Activated CD8-positive, alpha-beta memory T cell treated with anti-CD3 and anti-CD28 coated beads, Interleukin-2, amount 50 U/mL, for 24 hours (primary cell): ENCODE measurements around the gene DUSP5.
A peak's percentile ranks its signal among the peaks of the same experiment; 100 is the strongest.
"Not testable (repeated sequence)": the region's sequence is repeated elsewhere in the genome, so short reads cannot be mapped to it uniquely, and the experiment has no call there.

Experiments
- DNase-seq: peaks from one replicate; pipeline ENCODE4 v3.0.0-alpha.2; 2020; ENCODE audit errors: extremely low read depth

DUSP5 gene

DNA sequence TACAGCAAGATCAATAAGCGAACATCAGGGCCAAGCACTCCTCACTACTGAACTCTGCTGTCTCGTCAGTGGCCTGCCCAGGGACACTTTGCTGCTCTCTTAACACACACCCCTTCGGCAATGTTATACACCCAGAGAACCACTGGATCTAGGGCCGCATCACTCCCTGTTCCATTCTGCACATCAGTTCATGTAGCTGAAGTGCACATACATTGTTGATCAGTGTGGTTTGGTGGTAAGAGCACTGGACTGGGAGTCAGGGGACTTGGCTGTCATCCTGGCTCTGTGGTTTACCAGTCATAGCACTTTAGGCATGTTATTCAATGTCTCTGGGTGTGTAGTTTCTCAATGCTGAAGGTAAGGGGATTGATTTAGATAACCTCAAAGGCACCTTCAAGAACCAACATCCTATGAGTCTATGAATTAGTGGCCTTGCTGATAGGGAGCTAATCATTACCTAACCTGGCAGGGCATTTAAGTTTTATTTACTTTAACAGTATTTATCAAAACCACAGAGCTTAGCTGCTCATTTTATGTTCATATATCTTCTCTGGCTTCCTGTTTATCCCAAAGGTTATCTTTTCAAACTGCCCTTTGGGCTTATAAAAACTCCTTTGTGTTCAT, 24.8 kb downstream of the DUSP5 start:
- no peak for DNase-seq

DNA sequence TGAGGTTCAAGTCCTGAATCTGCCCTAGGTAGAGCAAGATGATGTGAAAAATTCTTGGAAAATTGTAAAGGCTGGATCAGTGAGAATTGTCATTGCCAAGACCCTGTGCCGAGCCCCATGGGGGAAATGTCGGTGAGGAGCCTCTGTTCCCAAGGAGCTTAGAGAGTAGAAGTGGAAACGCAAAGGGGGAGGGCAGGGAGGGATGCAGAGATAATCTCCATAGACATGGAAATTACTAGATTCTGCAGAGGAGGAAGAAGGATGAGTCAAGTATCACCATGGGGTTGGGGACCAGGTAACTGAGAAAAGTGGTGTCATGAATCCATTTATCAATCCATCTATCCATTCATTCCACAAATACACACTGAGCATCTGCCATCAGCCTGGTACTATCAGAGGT, 26.0 kb downstream of the DUSP5 start:
- DNase-seq = no peak

GRCh38 chr10:110524179-110524858, 26.6 kb downstream of the DUSP5 start:
- DNase-seq = no peak

- DNase-seq = no peak
These were observed 27.1 kb downstream of the DUSP5 start for GRCh38 chr10:110524859-110525232.

DNA sequence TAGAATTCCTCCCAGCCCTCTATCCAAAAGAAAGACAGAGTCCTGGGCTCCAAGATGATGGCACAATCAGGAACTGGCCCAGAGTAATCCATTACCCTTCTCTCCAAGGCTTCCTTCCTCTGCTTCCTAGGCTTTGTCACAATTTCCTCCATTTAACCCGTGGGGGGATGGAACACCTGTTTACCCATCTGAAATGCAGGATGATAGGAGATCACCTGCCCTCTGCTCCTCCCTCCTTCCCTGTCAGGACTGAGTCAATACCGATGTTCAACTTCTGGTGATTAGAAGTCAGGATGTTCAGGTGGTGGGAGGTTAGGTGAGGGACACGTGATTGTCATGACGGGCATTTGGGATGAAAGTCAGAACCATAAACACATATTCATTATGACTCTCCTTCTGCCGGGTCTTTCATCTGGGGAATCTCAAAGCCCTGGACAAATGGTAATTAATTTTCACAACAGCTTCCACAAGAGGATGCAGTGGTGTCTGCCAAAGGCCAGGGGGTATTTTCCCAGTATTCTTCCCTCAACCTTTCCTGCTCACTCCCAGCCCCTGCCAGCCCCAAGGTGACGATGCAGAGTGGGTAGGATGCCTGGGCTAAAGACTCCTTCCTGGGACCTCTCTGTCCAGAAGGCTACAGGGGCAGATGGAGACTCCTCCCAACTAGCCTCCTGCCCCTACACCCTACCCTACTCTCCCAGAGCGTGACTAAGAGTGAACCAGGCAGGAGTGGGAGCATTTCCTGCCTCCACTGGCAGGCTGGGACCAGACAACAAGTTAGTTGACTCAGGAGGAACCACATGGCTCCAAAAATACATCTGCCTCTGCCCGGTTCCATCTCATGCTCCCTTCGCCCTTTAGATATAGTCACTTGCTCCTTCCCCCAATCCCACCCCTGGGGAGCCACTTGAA, 27.9 kb downstream of the DUSP5 start:
- no peak for DNase-seq

DNA sequence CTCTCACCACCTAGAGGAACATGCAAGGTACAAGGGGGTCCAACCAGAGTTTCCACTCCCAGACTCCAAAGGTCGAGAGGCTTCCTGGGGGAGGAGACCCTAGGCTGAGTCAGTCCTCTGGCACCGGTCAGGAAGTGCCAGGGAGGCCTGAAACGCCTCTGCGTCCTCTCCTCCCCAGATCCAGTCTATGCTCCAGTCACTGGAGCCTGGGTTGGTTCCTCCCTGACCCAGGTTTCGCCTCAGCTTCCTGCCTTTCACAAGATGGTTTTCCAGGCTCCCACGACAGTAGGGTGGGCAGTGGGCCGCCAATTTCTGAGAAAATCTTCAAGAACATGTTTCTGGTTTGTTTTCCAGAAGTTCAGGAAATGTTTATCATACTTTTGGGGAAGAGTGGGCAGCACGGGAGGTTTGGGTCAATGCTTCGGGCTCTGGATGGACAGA, 30.0 kb downstream of the DUSP5 start:
- no peak for DNase-seq

DNA sequence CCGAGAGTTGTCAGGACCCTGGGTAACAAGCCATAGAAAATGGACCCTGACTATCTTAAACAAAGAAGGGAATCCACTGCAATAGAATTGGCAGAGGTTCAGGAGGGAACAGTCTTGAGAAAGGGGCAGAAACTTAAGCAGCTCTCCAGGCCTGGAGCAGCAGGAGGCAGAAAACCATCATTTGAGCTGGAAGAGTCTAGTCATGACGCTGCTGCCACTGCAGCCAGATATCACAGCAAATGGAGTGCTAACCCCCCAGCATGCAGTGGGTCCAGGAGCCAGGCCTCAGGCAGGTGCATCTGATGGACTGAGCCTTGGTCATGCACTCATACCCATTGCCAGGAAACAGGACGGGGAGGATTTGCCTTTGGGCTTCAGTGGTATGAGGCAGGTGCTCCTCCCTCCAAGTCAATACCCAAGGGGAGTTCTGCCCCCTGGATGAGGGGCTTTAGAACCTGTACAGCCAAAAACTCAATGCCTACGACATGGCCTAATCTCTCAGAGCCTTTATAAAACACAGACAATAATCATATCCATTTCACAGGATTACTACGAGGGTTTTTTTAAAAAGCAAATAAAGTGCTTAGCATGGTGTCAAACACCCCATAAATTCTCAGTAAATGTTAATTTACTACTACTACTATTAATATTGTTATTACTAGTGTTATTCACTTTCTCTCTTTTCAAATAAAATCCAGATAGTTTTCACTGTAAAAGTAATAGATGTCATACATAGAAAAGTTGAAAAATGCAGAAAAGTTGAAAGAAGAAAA, 30.7 kb downstream of the DUSP5 start:
- no peak for DNase-seq

GRCh38 chr10:110528997-110529524, 31.4 kb downstream of the DUSP5 start:
- DNase-seq = not testable (repeated sequence)

DNA sequence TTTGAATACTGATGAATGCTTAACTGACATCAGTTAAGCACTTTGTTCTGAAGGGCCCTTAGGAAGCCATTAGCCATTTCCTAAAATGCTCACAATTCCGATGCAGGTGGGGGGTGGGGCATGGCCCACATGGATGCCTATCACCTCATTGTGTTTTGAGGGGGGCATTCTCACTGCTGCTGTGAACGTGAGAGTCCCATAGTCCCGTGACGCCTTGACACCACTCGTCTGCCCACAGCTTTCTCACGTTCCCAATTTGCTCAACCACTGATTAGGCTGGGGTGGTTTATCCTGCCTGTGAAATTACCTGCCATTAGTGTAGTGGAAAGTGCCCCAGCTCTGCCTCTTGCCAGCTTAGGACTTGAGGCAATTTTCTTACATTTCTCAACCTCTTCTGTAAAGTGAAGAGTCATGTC, 31.9 kb downstream of the DUSP5 start:
- DNase-seq = no peak

DNA sequence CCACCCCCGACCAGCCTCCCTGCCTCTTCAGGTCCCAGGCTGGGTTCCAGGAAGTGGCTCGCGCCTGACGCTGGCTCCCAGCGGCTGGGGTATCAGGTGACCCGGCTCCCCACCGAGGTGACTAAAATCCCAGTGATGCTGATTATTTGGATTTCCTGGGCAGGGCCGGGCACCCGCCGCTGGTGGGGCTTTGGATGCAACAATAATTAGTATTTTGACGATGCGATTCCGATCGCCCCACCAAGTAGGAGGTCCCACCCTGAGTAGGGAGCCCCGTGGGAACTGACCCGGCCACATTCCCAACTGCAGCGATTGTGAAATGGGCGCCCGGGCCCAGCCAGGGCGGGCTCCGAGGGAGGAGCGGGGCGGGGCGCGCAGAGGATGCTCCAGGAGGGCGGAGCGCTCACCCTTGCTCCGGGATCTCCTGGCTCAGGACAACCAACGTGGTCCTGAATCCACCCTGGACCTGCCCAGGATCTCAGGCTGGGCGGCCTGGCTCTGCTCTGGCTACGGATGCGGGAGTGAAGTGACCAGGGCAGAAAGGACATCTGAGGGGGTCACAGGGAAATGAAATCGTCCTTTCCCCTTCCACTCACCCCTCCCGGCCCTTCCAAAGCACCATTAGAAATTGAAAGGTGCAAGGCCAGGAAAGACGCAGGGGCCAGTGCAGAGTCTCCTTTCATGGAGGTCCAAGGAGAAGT, 32.6 kb downstream of the DUSP5 start:
- DNase-seq = no peak

DNA sequence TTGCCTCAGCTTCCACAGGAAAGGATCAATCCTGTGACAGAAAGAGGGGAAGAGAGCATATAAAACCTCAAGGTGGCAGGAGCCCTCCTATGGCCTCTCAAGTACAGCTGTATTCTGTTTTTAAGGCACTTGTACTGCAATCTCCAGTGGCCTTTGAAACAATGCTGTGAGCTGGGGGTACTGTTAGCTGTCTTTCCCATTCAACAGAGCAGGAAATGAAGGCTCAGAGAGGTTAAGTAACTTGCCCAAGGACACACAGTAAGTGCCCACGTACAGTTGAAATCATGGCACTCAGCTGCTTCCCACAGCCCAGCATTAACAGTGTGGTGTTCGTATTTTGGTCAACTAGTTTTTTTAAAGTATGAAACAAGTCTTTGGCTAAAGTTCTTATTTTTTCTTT, 34.0 kb downstream of the DUSP5 start:
- DNase-seq = no peak

DNA sequence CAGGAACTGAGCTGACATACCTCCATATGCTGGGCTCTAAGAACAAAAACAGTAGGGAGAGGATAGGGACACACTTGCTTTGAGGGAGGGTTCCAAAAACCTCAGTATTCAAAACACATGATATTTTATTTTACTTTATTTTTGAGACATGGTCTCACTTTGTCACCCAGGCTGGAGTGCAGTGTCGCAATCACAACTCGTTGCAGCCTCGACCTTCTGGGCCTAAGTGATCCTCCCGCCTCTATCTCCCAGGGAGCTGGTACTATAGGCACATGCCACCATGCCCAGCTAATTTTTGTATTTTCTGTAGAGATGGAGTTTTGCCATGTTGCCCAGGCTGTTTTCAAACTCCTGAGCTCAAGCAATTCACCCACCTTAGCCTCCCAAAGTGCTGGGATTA, 34.9 kb downstream of the DUSP5 start:
- DNase-seq = not testable (repeated sequence)

- no peak for DNase-seq
These were observed 35.4 kb downstream of the DUSP5 start for GRCh38 chr10:110533149-110533548.

DNA sequence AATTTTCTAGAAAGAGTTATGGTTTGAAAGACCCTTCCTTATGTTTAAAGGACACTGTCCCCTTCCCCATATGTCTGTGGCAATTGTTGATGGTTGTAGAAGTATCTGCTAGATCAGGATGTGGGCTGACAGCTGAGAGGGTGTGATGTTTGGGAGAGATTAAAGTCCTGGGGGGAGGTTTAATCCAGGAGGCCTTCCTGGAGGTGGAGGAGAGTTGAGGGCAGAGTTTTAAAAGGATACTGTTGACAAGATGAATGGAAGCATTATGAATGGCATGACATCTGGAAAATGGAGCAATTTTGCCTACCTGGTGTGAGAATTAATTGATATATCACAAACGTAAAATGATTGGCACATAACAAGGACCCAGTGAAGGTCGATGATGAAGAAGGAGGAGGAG, 36.9 kb downstream of the DUSP5 start:
- no peak for DNase-seq

GRCh38 chr10:110535958-110536891, 38.5 kb downstream of the DUSP5 start:
- DNase-seq = peak; percentile 47

GRCh38 chr10:110539091-110539490, 41.4 kb downstream of the DUSP5 start:
- no peak for DNase-seq

DNA sequence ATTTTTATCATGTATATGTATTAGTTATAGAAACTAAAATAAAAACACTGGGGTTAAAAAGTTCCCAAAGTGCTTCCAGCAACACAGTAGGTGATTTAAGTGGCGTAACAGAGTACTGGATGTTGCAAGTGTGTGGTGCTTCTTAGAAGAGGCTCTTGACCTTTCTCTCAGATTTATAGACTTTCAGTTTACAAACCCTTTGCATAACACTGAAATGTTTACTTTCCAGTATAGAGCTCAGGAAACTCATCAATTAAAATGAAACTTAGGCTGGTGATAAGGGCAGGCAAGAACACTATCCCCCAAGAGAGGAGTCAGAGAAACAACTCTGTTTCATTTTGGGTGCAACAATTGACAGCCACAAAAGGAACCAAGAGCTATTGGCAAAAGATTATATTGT, 42.3 kb downstream of the DUSP5 start:
- no peak for DNase-seq

GRCh38 chr10:110544958-110545537, 47.3 kb downstream of the DUSP5 start:
- DNase-seq = no peak

DNA sequence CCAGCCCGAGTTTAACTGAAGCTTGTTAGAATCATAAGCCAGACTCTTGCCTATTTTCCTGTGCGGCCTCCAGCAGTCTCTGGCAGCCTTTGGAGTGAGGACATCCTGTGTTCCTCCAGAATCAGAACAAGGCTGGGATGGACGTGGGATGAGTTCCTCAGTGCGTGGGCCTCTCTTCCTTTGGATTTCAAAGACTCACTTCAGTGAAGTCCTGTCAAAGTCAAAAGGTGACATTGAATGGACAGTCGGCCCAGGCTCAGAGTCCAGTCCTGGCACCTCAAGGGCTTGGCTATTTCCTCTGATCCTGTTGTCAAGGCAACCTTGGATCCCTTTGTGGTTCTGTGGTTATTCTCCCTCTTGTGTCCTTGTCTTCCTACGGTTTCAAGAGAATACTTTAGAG, 48.4 kb downstream of the DUSP5 start:
- no peak for DNase-seq
